GM21447 (cell line): Measurements from ENCODE around the gene TSHR.
"Not testable (repeated sequence)": the region's sequence is repeated elsewhere in the genome, so short reads cannot be mapped to it uniquely, and the experiment has no call there.

Experiments used
- ATAC-seq: cut with Tn5 transposase; IDR thresholded peaks from one replicate; pipeline ENCODE4 v1.9.1; 2021; ENCODE audit not compliant: unreplicated experiment

The TSHR gene

DNA sequence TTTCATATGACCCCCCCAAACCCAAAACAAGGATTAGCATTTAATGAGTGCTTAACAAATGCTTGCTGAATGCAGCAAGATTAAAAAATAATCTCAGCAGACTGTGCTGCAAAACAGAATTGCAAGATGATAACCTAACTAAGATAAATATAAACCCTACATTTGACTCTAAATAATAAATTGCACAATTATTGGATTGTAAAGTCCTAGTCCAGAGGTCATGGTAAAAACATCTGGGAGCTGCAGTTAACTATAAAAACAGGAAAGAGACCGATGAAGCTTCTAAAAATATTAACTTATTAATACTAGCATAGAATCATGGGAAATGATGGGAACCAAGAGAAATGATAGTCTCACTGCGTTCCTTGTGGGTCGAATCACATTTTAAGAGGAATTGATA, 37.2 kb downstream of the TSHR start:
- ATAC-seq, result no peak

DNA sequence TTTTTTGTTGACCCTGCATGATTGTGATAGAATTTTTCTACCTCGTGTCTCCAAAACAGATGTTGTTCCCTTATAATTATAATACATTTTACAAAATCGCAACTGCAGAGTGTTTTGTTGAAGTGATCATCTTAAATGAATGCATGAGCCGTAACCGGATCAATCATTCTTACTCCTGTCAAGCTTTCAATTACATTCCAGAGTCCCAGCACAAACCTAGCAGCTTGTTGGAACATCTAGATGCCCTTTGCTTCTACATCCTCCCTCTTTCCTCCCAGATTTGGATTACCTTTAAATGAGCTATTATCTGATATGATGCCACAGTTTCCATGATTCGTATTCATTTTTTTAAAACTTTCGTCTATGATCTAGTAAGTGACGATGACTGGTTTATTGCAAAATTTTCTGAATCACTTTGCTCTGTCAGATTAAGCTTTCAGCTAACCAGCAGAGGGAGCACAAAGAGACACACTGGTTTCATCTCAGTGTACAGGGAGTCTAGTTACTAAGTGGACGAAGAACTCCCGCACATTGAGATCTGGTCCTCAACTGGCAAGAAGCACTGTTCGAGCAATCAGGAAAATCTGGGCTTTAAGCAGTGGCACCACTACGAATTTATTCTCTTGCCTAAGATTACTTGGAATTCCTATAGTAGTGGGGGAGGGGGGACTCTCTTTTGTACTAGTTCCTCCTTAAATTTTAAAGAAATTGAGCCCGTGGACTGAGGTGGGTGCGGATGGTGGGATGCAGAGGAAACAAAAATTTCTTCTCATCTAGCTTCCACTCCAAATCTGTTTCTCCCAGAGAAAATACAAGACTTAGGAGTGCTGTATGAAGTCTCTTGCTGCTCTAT, 40.9 kb downstream of the TSHR start:
- no peak for ATAC-seq

- no peak for ATAC-seq
Measured at GRCh38 chr14:81001447-81001846, 46.0 kb downstream of the TSHR start.

DNA sequence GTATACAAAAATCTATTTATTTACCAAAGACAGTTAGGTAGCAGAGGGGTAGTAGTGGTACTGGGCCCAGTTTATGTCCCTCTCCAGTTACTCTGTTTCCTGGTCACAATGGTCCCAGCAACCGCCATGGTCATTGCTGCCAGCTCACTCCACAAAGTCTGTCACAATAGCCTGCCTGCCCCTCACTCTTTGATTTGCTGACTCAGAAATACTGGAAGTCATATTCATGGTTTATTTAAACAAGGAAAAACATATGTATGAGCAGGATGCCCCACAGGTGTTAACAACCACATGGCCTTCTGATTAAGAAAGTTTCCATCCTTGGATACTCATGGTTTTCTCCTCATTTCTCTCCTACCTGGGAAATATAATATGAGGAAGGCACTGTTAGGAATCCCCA, 49.2 kb downstream of the TSHR start:
- no peak for ATAC-seq

GRCh38 chr14:81005540-81006228, 50.3 kb downstream of the TSHR start:
- ATAC-seq, result no peak

DNA sequence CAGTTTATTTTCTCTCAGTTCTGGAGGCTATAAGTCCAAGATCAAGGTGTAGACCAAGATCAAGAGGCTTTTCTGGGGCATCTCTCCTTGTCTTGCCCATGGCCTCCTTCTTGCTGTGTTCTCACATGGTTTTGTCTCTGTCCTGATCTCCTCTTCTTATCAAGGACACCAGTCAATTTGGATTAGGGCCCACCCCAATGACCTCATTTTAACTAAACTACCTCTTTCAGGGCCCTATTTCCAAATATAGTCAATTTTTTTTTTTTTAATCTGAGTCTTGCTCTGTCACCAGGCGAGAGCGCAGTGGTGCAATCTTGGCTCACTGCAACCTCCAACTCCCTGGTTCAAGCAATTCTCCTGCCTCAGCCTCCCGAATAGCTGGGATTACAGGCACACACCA, 50.8 kb downstream of the TSHR start:
- no peak for ATAC-seq

- no peak for ATAC-seq
Measured at GRCh38 chr14:81007131-81007530, 51.7 kb downstream of the TSHR start.

- no peak for ATAC-seq
Measured at GRCh38 chr14:81009346-81009745, 53.9 kb downstream of the TSHR start.

- ATAC-seq, result no peak
Measured at GRCh38 chr14:81018251-81018650, 62.8 kb downstream of the TSHR start.

DNA sequence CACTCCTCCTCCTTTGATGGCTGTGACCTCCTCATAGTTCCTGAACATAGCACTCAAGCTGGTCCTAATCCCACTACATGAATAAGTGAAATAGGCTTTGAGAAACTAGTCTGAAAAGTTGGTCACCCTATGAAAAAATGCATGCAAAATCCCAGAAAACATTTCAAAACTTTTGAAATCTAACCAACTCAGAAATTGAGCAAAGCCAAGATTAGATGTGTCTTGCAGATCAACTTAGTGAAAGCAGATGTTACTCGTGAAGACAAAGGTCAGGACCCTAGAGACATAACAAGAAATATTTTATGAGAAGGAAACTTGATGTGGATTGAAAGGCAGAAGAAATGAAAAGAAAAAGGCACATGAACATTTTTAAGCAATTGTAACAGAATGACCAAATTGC, 63.3 kb downstream of the TSHR start:
- no peak for ATAC-seq

- ATAC-seq, result not testable (repeated sequence)
Measured at GRCh38 chr14:81019113-81019512, 63.7 kb downstream of the TSHR start.

DNA sequence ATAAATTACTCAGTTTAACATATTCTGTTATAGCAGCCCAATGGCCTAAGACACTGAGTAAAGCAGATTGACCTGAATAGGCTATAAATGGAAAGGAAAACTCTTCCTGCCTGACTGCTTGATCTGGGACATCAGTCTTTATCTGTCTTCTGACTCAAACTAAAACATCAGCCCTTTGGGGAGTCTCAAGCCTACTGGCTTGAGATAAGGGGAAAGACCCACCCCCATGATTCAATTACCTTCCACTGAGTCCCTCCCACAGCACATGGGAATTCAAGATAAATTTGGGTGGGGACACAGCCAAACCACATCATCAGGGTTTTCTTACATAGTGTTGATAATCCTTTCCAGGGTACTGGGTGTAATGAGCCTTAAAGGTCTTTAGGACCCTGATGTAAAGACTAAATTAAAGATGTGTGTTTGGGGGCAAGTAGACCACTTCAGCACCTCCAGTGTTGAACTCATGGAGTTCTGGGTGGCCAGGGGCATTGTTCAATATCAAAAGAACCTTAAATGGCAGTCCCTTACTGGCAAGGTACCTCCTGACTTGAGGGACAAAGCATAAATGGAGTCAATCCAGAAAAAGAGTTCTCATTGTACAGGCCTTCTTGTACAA, 67.8 kb downstream of the TSHR start:
- ATAC-seq, result no peak

DNA sequence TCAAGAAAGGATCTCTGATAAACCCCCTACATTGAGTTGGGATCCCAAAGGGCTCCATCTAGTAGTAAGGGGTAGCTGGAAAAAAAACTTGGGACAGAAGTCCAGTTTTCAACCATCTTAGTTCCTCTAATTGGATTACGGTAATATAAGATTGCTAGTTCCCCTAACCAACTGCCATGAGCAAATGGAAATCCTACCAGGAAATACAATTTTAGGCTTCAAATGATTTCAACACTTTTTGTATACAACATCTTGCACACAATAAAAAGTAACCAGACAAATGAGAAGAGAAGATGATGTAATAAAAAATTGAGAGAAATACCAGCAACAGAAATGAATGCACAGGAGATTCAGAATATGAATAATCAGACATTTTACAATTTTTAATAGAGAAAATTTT, 73.0 kb downstream of the TSHR start:
- ATAC-seq, result no peak

DNA sequence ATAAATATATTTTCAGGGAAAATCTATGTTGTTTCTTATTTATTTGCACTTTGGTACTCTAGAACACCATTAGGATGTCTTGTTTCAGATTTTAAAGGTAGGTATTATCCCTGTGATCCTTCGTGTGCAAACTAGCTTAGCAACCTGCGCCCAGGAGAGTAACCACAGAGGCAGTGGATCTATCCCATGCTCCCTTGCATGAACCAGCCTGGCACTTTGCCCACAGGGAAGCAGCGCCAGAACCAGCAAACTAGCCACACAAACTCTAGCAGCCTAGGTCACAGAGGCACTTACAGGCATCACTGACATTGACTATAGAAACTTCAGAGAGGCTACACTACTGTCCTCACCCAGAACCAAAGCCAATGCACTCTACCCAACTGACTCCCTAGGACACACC, 76.1 kb downstream of the TSHR start:
- no peak for ATAC-seq

DNA sequence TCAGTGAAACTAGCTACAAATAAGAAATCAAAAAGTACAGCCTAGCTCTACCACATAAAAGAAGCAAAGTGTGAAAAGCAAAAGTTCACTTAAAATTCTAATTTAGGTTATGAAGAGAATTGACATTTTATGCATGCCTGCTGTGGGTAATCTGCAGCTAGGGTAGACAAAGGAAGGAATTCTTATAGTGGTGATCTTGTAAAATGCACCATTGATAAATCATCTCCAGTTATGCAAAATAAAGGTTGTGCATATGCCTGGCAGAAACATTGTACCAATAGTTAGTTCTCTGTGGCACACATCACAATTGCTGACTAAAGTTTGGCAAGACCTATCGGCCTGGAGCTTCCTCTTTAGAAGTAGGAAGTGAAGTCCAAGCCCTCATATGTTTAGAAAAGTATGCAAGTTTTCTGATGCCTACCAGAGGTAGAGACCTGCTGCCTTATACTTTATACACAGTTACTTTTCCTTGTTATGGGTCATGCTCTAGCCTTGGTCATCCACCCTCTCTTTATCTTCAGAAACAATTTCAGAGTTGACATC, 78.3 kb downstream of the TSHR start:
- no peak for ATAC-seq

GRCh38 chr14:81042438-81042837, 87.0 kb downstream of the TSHR start:
- ATAC-seq, result no peak

- no peak for ATAC-seq
Measured at GRCh38 chr14:81051547-81051946, 96.1 kb downstream of the TSHR start.

DNA sequence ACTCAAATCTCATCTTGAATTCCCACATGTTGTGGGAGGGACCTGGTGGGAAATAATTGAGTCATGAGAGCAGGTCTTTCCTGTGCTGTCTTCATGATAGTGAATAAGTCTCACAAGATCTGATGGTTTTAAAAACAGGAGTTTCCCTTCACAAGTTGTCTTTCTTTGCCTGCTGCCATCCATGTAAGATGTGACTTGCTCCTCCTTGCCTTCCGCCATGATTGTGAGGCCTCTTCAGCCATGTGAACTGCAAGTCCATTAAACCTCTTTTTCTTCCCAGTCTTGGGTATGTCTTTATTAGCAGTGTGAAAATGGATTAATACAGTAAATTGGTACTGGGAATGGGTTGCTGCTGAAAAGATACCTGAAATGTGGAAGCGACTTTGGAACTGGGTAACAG, 98.6 kb downstream of the TSHR start:
- not testable (repeated sequence) for ATAC-seq

DNA sequence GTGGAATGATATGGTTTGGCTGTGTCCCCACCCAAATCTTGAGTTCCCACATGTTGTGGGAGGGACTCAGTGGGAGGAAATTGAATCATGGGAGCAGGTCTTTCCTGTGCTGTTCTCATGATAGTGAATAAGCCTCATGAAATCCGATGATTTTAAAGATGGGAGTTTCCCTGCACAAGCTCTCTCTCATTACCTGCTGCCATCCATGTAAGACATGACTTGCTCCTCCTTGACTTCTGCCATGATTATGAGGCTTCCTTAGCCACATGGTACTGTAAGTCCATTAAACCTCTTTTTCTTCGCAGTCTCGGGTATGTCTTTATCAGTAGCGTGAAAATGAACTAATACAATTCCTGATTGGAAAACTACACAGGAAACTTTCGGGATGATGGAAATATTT, 100.5 kb downstream of the TSHR start:
- no peak for ATAC-seq

GRCh38 chr14:81062380-81062779, 107.0 kb downstream of the TSHR start:
- no peak for ATAC-seq

- peak; percentile 87 for ATAC-seq
Measured at GRCh38 chr14:81062816-81063215, 107.4 kb downstream of the TSHR start.

- no peak for ATAC-seq
Measured at GRCh38 chr14:81066672-81067071, 111.3 kb downstream of the TSHR start.
